Eye (tissue), 1 donor: Measurements from ENCODE around the gene SEMA3E.
A peak's percentile ranks its signal among the peaks of the same experiment; 100 is the strongest.
"Not testable (repeated sequence)": the region's sequence is repeated elsewhere in the genome, so short reads cannot be mapped to it uniquely, and the experiment has no call there.

Experiments used
- DNase-seq: peaks from one replicate; pipeline ENCODE4 v3.0.0-alpha.2; 2015

Gene SEMA3E

GRCh38 chr7:83484826-83485225 lies 164.1 kb downstream of the SEMA3E start:
- DNase-seq: no peak

DNA sequence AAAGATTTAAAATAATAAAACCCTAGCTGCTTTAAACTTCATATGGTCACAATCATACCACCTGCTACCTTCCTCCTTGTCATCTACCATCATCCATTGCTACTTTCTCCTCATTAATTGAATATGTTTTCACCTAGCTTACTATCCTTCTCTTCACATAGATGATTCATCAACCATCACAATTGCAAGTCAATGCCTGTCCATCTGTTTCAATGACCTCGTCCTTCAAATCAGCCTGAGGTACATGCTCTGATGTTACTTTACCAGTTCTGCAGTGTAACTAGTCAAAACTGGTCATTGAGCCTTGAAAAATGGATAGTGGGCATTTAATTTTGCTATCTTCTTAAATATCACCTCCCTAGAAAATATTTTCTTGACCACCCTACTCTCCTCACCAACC lies 164.7 kb downstream of the SEMA3E start:
- DNase-seq: no peak

- DNase-seq: no peak
These were observed 170.3 kb downstream of the SEMA3E start for GRCh38 chr7:83478616-83479015.

GRCh38 chr7:83476511-83477050 lies 172.4 kb downstream of the SEMA3E start:
- no peak for DNase-seq

DNA sequence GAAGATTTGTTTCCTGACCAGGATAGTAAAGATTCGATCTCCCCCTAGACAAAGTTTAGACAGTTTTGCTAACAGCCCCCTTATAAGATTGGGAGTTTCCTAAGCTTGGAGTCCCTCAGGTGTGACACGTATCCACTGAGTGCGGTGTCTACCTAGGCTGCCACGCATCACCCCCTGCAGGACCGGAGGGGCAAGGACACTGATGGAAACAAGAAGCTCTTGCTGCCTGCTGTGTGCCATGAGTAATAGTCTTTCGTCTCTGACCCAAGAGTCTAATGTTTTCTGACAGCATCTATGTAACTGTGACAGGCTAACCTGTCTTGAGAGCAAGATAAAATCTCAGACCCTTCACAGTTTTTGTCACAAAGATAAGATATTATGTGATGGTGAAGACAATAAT lies 173.5 kb downstream of the SEMA3E start:
- DNase-seq: peak; percentile 70

DNA sequence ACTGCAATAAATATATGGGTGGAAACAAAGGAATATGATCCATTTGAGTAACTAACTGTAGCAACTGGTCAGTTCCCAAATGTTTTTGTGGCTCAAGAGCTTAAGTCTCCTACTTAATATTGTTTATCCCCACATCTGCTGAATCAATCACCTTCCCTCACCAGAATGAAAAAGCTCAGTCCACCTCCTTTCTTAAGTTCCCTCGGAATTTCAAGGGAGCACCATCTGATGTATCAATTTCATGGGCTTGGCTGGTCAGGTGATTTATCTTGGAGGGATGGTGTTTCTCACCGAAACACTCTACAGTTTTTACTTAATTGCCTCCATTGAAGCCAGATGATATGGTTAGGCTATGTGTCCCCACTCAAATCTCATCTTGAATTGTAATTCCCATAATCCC lies 176.6 kb downstream of the SEMA3E start:
- no peak for DNase-seq

- no peak for DNase-seq
These were observed 179.4 kb downstream of the SEMA3E start for GRCh38 chr7:83469491-83469890.

GRCh38 chr7:83469076-83469475 lies 179.9 kb downstream of the SEMA3E start:
- no peak for DNase-seq

DNA sequence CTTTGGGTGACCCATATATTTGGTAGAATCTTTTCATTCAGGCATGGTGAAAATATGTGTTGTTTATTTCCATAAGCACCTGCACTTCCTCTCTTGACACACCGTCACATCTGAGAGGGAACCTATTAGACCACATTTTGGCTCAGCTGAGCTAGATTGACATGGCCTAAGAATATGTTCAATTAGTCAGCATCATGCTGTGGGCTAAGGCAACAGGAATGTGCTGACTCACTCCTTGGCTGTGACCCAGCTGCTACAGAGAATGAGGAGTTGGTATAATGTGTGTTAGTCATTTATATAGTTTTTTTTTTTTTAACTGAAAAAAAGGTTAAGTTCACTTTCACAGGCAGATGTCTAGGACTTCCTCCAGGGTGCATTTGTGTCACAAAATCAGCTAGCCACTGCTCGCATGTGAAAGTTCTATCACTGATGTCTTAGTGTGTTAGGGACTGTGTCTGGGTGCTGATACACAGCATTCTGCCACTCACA lies 180.6 kb downstream of the SEMA3E start:
- DNase-seq: peak; percentile 86

DNA sequence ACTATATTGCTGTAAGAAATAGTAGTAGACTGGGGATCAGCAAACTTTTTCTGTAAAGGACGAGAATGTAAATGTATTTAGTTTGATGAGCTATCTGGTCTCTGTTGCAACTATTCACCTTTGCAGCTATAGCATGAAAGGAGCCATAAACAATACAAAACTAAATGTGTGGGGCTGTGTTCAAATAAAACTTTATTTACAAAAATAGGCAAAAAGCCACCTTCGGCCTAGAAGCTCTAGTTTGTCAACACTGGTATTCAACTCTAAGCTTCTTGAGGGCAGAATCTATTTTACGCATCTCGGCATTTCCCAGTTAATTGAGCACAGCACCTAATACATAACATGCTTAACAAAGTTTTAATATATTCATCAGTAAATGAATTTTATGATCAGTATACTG lies 181.4 kb downstream of the SEMA3E start:
- DNase-seq: no peak

GRCh38 chr7:83466956-83467355 lies 182.0 kb downstream of the SEMA3E start:
- DNase-seq: no peak

GRCh38 chr7:83466187-83466923 lies 182.6 kb downstream of the SEMA3E start:
- DNase-seq: no peak

GRCh38 chr7:83465643-83466042 lies 183.3 kb downstream of the SEMA3E start:
- DNase-seq: no peak

DNA sequence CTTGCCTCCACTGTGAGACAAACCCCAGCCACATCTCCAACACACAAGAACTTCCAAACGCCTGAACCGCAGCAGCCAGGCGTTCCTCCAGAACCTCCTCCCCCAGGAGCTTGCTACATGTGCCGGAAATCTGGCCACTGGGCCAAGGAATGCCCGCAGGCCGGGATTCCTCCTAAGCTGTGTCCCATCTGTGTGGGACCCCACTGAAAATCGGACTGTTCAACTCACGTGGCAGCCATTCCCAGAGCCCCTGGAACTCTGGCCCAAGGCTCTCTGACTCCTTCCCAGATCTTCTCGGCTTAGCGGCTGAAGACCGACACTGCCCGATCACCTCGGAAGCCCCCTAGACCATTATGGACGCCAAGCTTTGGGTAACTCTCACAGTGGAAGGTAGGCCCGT lies 187.1 kb downstream of the SEMA3E start:
- DNase-seq: not testable (repeated sequence)

- DNase-seq: not testable (repeated sequence)
These were observed 188.8 kb downstream of the SEMA3E start for GRCh38 chr7:83459930-83460653.

GRCh38 chr7:83459101-83459929 lies 189.6 kb downstream of the SEMA3E start:
- not testable (repeated sequence) for DNase-seq

- DNase-seq: no peak
These were observed 191.7 kb downstream of the SEMA3E start for GRCh38 chr7:83457022-83457892.

DNA sequence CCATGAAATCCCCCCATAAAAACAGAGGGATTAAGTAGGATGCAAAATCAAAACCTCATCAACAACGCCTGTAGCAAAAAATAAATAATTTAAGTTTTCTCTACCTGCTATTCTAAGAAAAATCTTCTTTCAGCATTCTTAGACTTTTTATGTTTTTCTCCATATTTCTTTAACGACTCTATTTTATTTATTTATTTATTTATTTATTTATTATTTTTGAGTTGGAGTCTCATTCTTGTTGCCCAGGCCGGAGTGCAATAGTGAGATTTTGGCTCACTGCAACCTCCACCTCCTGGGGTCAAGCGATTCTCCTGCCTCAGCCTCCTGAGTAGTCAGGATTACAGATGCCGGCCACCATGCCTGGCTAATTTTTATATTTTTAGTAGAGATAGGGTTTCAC lies 192.5 kb downstream of the SEMA3E start:
- DNase-seq: no peak

GRCh38 chr7:83455612-83456011 lies 193.3 kb downstream of the SEMA3E start:
- DNase-seq: no peak

- DNase-seq: peak; percentile 36
These were observed 196.7 kb downstream of the SEMA3E start for GRCh38 chr7:83452256-83452655.

DNA sequence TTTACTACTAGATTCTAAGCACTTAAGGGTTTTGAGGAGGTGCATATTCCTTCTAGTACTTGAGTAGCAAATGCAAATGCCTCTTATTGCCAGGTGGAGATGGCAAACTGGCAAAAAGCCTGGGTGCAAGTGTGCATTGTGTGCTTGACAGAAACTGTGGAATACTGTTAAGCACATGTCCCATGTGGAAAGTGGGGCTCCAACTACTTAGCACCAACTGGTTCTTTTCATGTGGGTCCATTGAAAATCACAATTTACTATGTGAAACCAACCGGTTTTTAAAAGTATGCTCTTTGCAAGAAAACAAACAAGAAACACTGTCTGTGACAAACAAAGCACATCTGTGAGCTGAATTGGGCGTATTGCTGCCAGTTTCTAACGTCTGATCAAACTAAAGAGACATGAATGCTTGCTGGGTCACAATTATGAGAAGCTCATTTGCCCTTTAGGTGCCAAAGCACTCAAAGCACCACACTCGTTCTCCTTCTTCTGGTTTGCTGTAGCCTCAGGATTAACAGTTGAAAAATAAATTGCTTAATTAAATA lies 197.4 kb downstream of the SEMA3E start:
- DNase-seq: peak; percentile 37

GRCh38 chr7:83449781-83450180 lies 199.2 kb downstream of the SEMA3E start:
- no peak for DNase-seq
